Ishikawa (cell line): ENCODE results near the gene NECTIN1.

Experiments used
- CEBPB ChIP-seq: IDR thresholded peaks from 2 replicates; pipeline ENCODE4 v1.6.1; 2012
- CREB1 ChIP-seq: IDR thresholded peaks from 2 replicates; pipeline ENCODE4 v1.6.1; 2012; ENCODE audit warnings: low read depth
- EGR1 ChIP-seq: IDR thresholded peaks from 2 replicates; pipeline ENCODE4 v1.6.1; 2012
- EP300 ChIP-seq: IDR thresholded peaks from 2 replicates; pipeline ENCODE4 v1.6.1; 2012; ENCODE audit warnings: borderline replicate concordance
- FOXM1 ChIP-seq: IDR thresholded peaks from 2 replicates; pipeline ENCODE4 v1.6.1; 2012; ENCODE audit warnings: low read depth, borderline replicate concordance
- NFIC ChIP-seq: IDR thresholded peaks from 2 replicates; pipeline ENCODE4 v1.6.1; 2012
- RAD21 ChIP-seq: IDR thresholded peaks from 2 replicates; pipeline ENCODE4 v1.6.1; 2012; ENCODE audit warnings: low read depth
- REST ChIP-seq: IDR thresholded peaks from 2 replicates; pipeline ENCODE4 v1.6.1; 2012; ENCODE audit warnings: low read depth, mild to moderate bottlenecking
- TAF1 ChIP-seq: IDR thresholded peaks from 2 replicates; pipeline ENCODE4 v1.6.1; 2012; ENCODE audit warnings: low read depth, mild to moderate bottlenecking
- TCF12 ChIP-seq: IDR thresholded peaks from 2 replicates; pipeline ENCODE4 v1.6.1; 2012; ENCODE audit warnings: low read depth
- TEAD4 ChIP-seq: IDR thresholded peaks from 2 replicates; pipeline ENCODE4 v1.6.1; 2012
- YY1 ChIP-seq: IDR thresholded peaks from 2 replicates; pipeline ENCODE4 v1.6.1; 2012; ENCODE audit warnings: low read depth
- ZBTB7A ChIP-seq: IDR thresholded peaks from 2 replicates; pipeline ENCODE4 v1.6.1; 2012; ENCODE audit warnings: low read depth
- TF ChIP-seq, protein P1 (sequence below): IDR thresholded peaks from 2 replicates; pipeline ENCODE4 v1.6.1; 2012

DNA sequence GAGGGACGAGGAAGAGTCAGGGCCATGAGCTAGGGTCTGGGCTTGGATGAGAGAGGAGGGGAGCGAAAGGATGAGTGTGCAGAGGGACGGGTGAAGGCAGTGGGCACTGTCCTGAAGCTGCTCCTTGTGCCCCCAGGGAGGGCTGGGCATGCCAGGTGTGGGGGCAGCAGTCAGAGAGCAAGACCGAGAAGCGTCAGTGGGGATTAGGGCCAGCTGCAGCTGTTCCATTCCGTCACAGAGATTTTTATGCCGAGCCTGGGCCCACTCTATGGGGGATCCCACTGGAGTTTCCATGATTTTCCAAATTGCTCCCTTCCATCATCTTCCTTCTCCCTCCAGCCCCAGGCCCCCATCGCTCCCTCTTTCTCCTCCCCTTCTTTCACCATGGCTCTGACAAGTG, 93.2 kb downstream of the NECTIN1 start:
- TF ChIP-seq TAF1 (no peak), TEAD4 (no peak), EP300 (no peak), CREB1 (no peak), YY1 (no peak), RAD21 (no peak), TCF12 (no peak), REST (no peak), CEBPB (no peak), EGR1 (no peak), ZBTB7A (no peak), NFIC (no peak), FOXM1 (no peak)
- TF ChIP-seq, protein P1, sequence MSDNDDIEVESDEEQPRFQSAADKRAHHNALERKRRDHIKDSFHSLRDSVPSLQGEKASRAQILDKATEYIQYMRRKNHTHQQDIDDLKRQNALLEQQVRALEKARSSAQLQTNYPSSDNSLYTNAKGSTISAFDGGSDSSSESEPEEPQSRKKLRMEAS: no peak
